HL-60 (cell line): ENCODE measurements around the gene UPF2.
A peak's percentile ranks its signal among the peaks of the same experiment; 100 is the strongest.
"Not testable (repeated sequence)": the region's sequence is repeated elsewhere in the genome, so short reads cannot be mapped to it uniquely, and the experiment has no call there.

Experiments
- DNase-seq, 2 experiments: peaks; one replicate each; pipeline ENCODE4 v3.0.0-alpha.2; 2010 to 2020; ENCODE audit warnings: low read depth in 1 of 2, low spot score in 1 of 2
- H3K27ac ChIP-seq: fragments of 250-450 bp; sonication (Bioruptor Pico); replicated peaks from 2 replicates; pipeline ENCODE4 v1.5.1; 2020; ENCODE audit warnings: mild to moderate bottlenecking, moderate library complexity
- H3K27me3 ChIP-seq: fragments of 250-450 bp; sonication (Bioruptor Pico); 2 replicates; pipeline ENCODE4 v1.5.1; 2021; ENCODE audit warnings: mild to moderate bottlenecking, moderate library complexity; ENCODE audit not compliant: insufficient read depth, poor library complexity, severe bottlenecking
- H3K4me3 ChIP-seq: replicated peaks from 2 replicates; pipeline ENCODE4 v1.5.1; 2011; ENCODE audit warnings: mild to moderate bottlenecking, control low read depth, low read length; ENCODE audit not compliant: insufficient read depth
- GABPA ChIP-seq: IDR thresholded peaks from 2 replicates; pipeline ENCODE4 v1.6.1; 2012; ENCODE audit warnings: low read depth
- POLR2AphosphoS5 ChIP-seq: IDR thresholded peaks from 2 replicates; pipeline ENCODE4 v1.6.1; 2012; ENCODE audit warnings: low read depth
- SPI1 ChIP-seq: IDR thresholded peaks from 2 replicates; pipeline ENCODE4 v1.6.1; 2012; ENCODE audit warnings: low read depth, mild to moderate bottlenecking, borderline replicate concordance
- TF ChIP-seq, protein P1 (sequence below): IDR thresholded peaks from 2 replicates; pipeline ENCODE4 v1.6.1; 2012; ENCODE audit warnings: low read depth; ENCODE audit not compliant: insufficient replicate concordance
- TF ChIP-seq, protein P2 (sequence below): IDR thresholded peaks from one replicate; pipeline ENCODE4 v1.5.1; 2011; ENCODE audit warnings: low read length, control low read depth, inconsistent platforms; ENCODE audit not compliant: insufficient read depth

UPF2 gene

DNA sequence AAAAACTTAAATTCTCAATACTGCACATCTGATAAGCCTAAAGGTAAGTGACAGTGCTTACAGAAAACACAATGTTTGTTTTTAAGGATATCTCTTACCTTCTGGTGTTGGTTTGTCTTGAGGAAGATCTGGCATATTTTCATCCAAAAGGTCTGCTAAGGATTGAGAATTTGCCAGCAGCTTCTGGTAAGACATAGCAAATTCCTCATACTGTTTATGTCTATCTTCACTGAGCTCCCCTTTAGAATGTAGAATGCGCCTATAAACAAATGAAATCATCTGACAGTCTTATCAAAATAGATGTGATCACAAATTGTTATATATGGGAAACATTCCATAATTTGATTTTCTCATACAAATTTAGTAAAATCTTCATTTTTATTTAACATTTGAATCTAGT lies 28.7 kb downstream of the UPF2 start:
- Histone ChIP-seq H3K27me3 (no peaks in the 10 kb centered on the region), H3K4me3 (no peak overlapping the region), H3K27ac (no peak overlapping the region)
- TF ChIP-seq GABPA = no peak
- no peak for TF ChIP-seq POLR2AphosphoS5
- TF ChIP-seq SPI1 = no peak
- DNase-seq = no peak

DNA sequence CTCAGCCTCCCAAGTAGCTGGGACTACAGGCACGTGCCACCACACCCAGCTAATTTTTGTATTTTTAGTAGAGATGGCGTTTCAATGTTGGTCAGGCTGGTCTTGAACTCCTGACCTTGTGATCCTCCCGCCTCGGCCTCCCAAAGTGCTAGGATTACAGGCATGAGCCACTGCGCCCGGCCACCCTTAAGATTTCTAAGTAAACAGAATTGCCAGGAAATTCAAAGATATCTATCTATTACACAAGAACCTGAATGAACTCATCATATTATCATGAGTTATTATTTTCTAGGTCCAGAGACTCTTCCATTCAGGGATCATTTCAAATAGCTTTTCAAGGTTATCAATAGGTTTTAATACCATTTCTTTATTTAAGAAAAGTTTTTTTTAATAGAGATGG lies 29.2 kb downstream of the UPF2 start:
- not testable (repeated sequence) for H3K4me3 ChIP-seq, DNase-seq, H3K27me3 ChIP-seq, H3K27ac ChIP-seq

DNA sequence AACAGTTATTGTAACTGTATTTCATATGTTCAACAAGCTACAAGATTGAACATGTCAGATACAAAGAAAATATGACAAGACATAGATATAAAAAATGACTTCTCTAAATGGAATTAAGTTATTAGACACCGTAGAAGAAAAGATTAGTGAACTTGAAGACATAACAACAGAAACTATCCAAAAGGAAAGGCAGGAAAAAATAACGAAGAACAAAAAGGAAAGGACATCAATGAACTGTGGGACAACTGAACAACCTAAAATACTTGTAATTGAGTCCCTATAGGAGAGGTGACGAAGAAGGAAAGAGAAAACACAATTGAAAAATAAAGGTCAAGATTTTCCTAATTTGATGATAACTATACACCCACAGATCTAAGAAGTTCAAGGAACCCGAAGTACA lies 32.3 kb downstream of the UPF2 start:
- H3K4me3 ChIP-seq = no peak overlapping the region
- no peaks in the 10 kb centered on the region for H3K27me3 ChIP-seq
- TF ChIP-seq, protein P1, sequence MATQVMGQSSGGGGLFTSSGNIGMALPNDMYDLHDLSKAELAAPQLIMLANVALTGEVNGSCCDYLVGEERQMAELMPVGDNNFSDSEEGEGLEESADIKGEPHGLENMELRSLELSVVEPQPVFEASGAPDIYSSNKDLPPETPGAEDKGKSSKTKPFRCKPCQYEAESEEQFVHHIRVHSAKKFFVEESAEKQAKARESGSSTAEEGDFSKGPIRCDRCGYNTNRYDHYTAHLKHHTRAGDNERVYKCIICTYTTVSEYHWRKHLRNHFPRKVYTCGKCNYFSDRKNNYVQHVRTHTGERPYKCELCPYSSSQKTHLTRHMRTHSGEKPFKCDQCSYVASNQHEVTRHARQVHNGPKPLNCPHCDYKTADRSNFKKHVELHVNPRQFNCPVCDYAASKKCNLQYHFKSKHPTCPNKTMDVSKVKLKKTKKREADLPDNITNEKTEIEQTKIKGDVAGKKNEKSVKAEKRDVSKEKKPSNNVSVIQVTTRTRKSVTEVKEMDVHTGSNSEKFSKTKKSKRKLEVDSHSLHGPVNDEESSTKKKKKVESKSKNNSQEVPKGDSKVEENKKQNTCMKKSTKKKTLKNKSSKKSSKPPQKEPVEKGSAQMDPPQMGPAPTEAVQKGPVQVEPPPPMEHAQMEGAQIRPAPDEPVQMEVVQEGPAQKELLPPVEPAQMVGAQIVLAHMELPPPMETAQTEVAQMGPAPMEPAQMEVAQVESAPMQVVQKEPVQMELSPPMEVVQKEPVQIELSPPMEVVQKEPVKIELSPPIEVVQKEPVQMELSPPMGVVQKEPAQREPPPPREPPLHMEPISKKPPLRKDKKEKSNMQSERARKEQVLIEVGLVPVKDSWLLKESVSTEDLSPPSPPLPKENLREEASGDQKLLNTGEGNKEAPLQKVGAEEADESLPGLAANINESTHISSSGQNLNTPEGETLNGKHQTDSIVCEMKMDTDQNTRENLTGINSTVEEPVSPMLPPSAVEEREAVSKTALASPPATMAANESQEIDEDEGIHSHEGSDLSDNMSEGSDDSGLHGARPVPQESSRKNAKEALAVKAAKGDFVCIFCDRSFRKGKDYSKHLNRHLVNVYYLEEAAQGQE = no peak
- no peak for TF ChIP-seq GABPA
- TF ChIP-seq POLR2AphosphoS5 = no peak
- TF ChIP-seq SPI1 = no peak
- no peak overlapping the region for H3K27ac ChIP-seq
- DNase-seq = no peak

DNA sequence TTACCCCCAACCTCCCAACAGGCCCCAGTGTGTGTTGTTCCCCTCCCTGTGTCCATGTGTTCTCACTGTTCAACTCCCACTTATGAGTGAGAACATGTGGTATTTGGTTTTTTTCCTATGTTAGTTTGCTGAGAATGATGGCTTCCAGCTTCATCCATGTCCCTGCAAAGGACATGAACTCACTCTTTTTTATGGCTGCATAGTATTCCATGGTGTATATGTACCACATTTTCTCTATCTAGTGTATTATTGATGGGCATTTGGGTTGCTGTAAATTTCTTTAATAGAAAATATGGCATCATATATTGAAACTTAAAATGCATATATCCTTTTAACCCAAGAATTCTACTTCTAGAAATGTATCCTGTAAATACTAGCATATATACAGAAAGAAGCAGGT lies 33.8 kb downstream of the UPF2 start:
- not testable (repeated sequence) for H3K4me3 ChIP-seq, H3K27ac ChIP-seq, H3K27me3 ChIP-seq, DNase-seq

DNA sequence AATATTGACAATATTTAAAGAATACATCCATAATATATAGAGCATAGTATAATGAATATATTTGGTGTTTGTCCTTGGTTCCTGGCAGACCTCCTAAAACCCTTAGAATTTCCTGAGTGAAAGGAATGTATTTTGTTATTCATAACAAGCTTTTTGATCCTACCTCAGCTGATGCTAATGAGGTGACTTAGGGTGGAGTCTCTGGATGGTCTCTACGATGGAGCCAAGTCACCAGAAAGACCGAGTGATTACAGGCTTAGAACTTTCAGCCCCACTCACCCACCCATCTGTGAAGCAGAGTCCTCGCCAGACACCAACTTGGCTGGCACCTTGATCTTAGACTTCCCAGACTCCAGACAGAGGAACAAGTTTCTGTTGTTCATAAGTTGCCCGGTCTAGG lies 35.9 kb downstream of the UPF2 start:
- TF ChIP-seq, protein P2, sequence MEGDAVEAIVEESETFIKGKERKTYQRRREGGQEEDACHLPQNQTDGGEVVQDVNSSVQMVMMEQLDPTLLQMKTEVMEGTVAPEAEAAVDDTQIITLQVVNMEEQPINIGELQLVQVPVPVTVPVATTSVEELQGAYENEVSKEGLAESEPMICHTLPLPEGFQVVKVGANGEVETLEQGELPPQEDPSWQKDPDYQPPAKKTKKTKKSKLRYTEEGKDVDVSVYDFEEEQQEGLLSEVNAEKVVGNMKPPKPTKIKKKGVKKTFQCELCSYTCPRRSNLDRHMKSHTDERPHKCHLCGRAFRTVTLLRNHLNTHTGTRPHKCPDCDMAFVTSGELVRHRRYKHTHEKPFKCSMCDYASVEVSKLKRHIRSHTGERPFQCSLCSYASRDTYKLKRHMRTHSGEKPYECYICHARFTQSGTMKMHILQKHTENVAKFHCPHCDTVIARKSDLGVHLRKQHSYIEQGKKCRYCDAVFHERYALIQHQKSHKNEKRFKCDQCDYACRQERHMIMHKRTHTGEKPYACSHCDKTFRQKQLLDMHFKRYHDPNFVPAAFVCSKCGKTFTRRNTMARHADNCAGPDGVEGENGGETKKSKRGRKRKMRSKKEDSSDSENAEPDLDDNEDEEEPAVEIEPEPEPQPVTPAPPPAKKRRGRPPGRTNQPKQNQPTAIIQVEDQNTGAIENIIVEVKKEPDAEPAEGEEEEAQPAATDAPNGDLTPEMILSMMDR = no peak
- TF ChIP-seq POLR2AphosphoS5 (no peak), SPI1 (no peak), GABPA (no peak)
- TF ChIP-seq, protein P1 = no peak
- Histone ChIP-seq H3K4me3 (no peak overlapping the region), H3K27ac (no peak overlapping the region), H3K27me3 (no peaks in the 10 kb centered on the region)
- no peak for DNase-seq

DNA sequence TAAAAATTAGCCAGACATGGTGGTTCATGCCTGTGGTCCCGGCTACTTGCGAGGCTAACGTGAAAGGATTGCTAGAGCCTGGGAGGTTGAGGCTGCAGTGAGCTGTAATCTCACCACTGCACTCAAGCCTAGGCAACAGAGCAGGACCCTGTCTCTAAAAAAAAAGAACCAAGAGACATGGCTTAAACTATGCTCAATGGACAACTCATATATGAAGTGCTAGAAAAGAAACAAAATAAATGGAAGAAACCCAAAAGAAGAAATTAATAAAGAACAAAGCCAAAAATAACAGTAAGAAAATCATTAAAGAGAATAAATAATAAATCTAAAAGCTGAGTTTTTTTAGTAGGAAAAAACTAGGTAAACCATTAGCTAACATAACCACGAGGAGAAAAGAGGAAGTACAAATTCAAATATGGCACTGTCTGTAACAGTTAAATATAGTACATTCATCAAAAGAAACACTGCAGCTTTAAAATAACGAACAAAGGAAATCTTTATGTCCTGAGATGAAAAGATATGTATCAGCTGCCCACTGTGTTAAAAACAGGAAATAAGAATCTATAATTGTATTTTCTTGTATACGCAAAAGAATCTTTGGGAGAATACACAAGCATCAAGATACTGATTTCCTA lies 48.7 kb downstream of the UPF2 start:
- DNase-seq = no peak
- TF ChIP-seq, protein P2 = no peak
- TF ChIP-seq SPI1 = peak; percentile 28; the same call in 1 of the 2 replicates
- TF ChIP-seq, protein P1 = no peak
- H3K27ac ChIP-seq = peak overlapping the region; percentile 50
- no peaks in the 10 kb centered on the region for H3K27me3 ChIP-seq
- no peak overlapping the region for H3K4me3 ChIP-seq
